Right lobe of liver (tissue), 4 donors: ENCODE results near the gene TMC1.

Experiments
- CTCF ChIP-seq, 4 donors: fragments of 200-600 bp in 3 of 4; fragments of 450-650 bp in 1 of 4; IDR thresholded peaks; one replicate each; pipeline versions ENCODE4 v1.5.1 to v1.8.0; 2016 to 2022; ENCODE audit warnings: antibody characterized with exemption in 4 of 4, mild to moderate bottlenecking in 2 of 4
- POLR2A ChIP-seq: fragments of 450-650 bp; IDR thresholded peaks from one replicate; pipeline ENCODE4 v1.6.1; 2017; ENCODE audit warnings: antibody characterized with exemption, mild to moderate bottlenecking
- donor health status: DM: no; HTN: no; CAD: no.
- donor health status: DM: no; HTN: no; CAD: no.
- donor health status: DM: no; HTN: yes; CAD: no.

GRCh38 chr9:72863456-72864094 lies 342.2 kb downstream of the TMC1 start:
- no peak for TF ChIP-seq CTCF (IDR thresholded peaks at IDR 0.05)
- no peak for TF ChIP-seq POLR2A
